Ascending aorta (tissue), 2 donors: ENCODE measurements around the gene SYNPO2. TPM values are rescaled to one million over a fixed set of nuclear protein-coding genes. Genes with fewer than 3 reads are reported as not detected.
"Not testable (repeated sequence)": the region's sequence is repeated elsewhere in the genome, so short reads cannot be mapped to it uniquely, and the experiment has no call there.

Source experiments
- DNase-seq, 2 donors: peaks; one replicate each; pipeline ENCODE4 v3.0.0-alpha.2; 2019; ENCODE audit warnings: low spot score in 2 of 2
- H3K27ac ChIP-seq, 2 donors: fragments of 200-600 bp; sonication (generic); one replicate each; pipeline ENCODE4 v1.5.1; 2016 to 2017; ENCODE audit warnings: mild to moderate bottlenecking in 1 of 2
- H3K27me3 ChIP-seq: fragments of 200-600 bp; sonication (generic); one replicate; pipeline ENCODE4 v1.5.1; 2017
- H3K36me3 ChIP-seq, 2 donors: fragments of 200-600 bp; sonication (generic); one replicate each; pipeline ENCODE4 v1.5.1; 2016
- H3K4me1 ChIP-seq, 2 donors: fragments of 200-600 bp; sonication (generic); one replicate each; pipeline ENCODE4 v1.5.1; 2016 to 2017; ENCODE audit warnings: mild to moderate bottlenecking in 1 of 2
- H3K4me3 ChIP-seq, 2 donors: fragments of 200-600 bp; sonication (generic); one replicate each; pipeline ENCODE4 v1.5.1; 2016 to 2017; ENCODE audit warnings: mild to moderate bottlenecking in 1 of 2
- H3K9me3 ChIP-seq, 2 donors: fragments of 200-600 bp; sonication (generic); one replicate each; pipeline ENCODE4 v1.5.1; 2016
- CTCF ChIP-seq, 3 experiments: fragments of 200-600 bp in 2 of 3; fragments of 450-650 bp in 1 of 3; sonication (generic) in 2 of 3; IDR thresholded peaks; one replicate each; pipeline ENCODE4 v1.5.1; 2016 to 2019; ENCODE audit warnings: antibody characterized with exemption in 3 of 3, mild to moderate bottlenecking in 1 of 3, moderate library complexity in 1 of 3
- intact Hi-C: fragments of 100-400 bp; cut with DNase I; formaldehyde crosslinking; loops from one replicate; pipeline ENCODE4 v1.15.1; 2023
- total RNA-seq: library from RNA; depleted of rRNA; stranded (reverse); fragments of >200 nt; gene quantifications from one replicate; pipeline ENCODE4 v1.1.0, GENCODE V29; 2016

Gene SYNPO2
- total RNA-seq, 1 donor from 2014 or later = 178 TPM

GRCh38 chr4:118869808-118870342 is 18.8 kb upstream of the SYNPO2 start:
- Histone ChIP-seq H3K4me1 (peaks cover 0 to 3% of the 10 kb centered on the region in 2 donors), H3K27me3 (no peaks in the 10 kb centered on the region), H3K27ac (no peak overlapping the region), H3K9me3 (no peaks in the 10 kb centered on the region), H3K4me3 (no peak overlapping the region), H3K36me3 (no peaks in the 10 kb centered on the region)
- no peak for DNase-seq
- no peak for TF ChIP-seq CTCF (IDR thresholded peaks at IDR 0.05)
- intact Hi-C loops = no loop called here

GRCh38 chr4:118872181-118872580 is 16.5 kb upstream of the SYNPO2 start:
- H3K27me3 ChIP-seq = no peaks in the 10 kb centered on the region
- no peaks in the 10 kb centered on the region for H3K9me3 ChIP-seq
- no peaks in the 10 kb centered on the region for H3K4me1 ChIP-seq
- H3K36me3 ChIP-seq = no peaks in the 10 kb centered on the region
- no peak overlapping the region for H3K4me3 ChIP-seq
- H3K27ac ChIP-seq = no peak overlapping the region
- no peak for TF ChIP-seq CTCF (IDR thresholded peaks at IDR 0.05)
- intact Hi-C loops = no loop called here
- no peak for DNase-seq

GRCh38 chr4:118877797-118878196 is 10.9 kb upstream of the SYNPO2 start:
- DNase-seq = no peak
- H3K4me3 ChIP-seq = no peak overlapping the region
- intact Hi-C loops = no loop called here
- H3K27me3 ChIP-seq = no peaks in the 10 kb centered on the region
- H3K4me1 ChIP-seq = no peaks in the 10 kb centered on the region
- no peaks in the 10 kb centered on the region for H3K36me3 ChIP-seq
- TF ChIP-seq CTCF (IDR thresholded peaks at IDR 0.05) = no peak
- no peak overlapping the region for H3K27ac ChIP-seq
- no peaks in the 10 kb centered on the region for H3K9me3 ChIP-seq

- H3K4me1 ChIP-seq, H3K9me3 ChIP-seq, H3K4me3 ChIP-seq, H3K27me3 ChIP-seq, DNase-seq, H3K27ac ChIP-seq, H3K36me3 ChIP-seq, intact Hi-C loops: not testable (repeated sequence)
These were observed 10.1 kb upstream of the SYNPO2 start for GRCh38 chr4:118878507-118878906.

GRCh38 chr4:118879409-118879808 is 9.2 kb upstream of the SYNPO2 start:
- Histone ChIP-seq H3K9me3 (no peaks in the 10 kb centered on the region), H3K4me1 (no peaks in the 10 kb centered on the region), H3K27ac (no peak overlapping the region), H3K4me3 (no peak overlapping the region), H3K36me3 (no peaks in the 10 kb centered on the region), H3K27me3 (no peaks in the 10 kb centered on the region)
- no peak for TF ChIP-seq CTCF (IDR thresholded peaks at IDR 0.05)
- DNase-seq = no peak
- intact Hi-C loops = no loop called here

GRCh38 chr4:118881512-118882146 is 7.0 kb upstream of the SYNPO2 start:
- no peaks in the 10 kb centered on the region for H3K27me3 ChIP-seq
- H3K9me3 ChIP-seq = no peaks in the 10 kb centered on the region
- no peaks in the 10 kb centered on the region for H3K36me3 ChIP-seq
- no peak for TF ChIP-seq CTCF (IDR thresholded peaks at IDR 0.05)
- no peak overlapping the region for H3K27ac ChIP-seq
- DNase-seq = no peak
- intact Hi-C loops = no loop called here
- no peak overlapping the region for H3K4me3 ChIP-seq
- H3K4me1 ChIP-seq = no peaks in the 10 kb centered on the region
